GM18873 (cell line): ENCODE results near the gene OR10A6.

ENCODE experiments used
- ATAC-seq: cut with Tn5 transposase; IDR thresholded peaks from one replicate; pipeline ENCODE4 v1.9.1; 2021; ENCODE audit warnings: mild to moderate bottlenecking, moderate library complexity, moderate number of reproducible peaks; ENCODE audit not compliant: unreplicated experiment, low FRiP score

The OR10A6 gene

GRCh38 chr11:7882860-7883259 lies 48.2 kb downstream of the OR10A6 start:
- ATAC-seq = no peak
